HEK293 (cell line): ENCODE data around the gene TSHZ2.

Source experiments
- CTCF ChIA-PET: fragments of 350-600 bp; formaldehyde crosslinking; extraction: SDS; loops from one replicate; lab custom pipeline; 2021; ENCODE audit warnings: antibody characterized with exemption; lab: Yijun Ruan, JAX
- POLR2A ChIA-PET: fragments of 300-600 bp; formaldehyde crosslinking; extraction: SDS; loops from one replicate; lab custom pipeline; 2020; ENCODE audit warnings: antibody characterized with exemption, inconsistent platforms; lab: Yijun Ruan, JAX
- H3K27ac ChIP-seq: fragments of 200-500 bp; sonication (Bioruptor generic); 2 replicates; pipeline ENCODE4 v1.5.1; 2014; ENCODE audit warnings: low read depth, low read length, control low read depth, inconsistent platforms; ENCODE audit errors: extremely low read depth
- H3K36me3 ChIP-seq, 2 experiments: fragments of 200-500 bp in 1 of 2; sonication (Bioruptor generic) in 1 of 2; 1 replicate in 1 of 2; 2 replicates in 1 of 2; pipeline ENCODE4 v1.5.1; 2014 to 2017; ENCODE audit warnings: inconsistent platforms in 2 of 2, low read length in 2 of 2; ENCODE audit not compliant: control insufficient read depth in 2 of 2, insufficient read depth in 1 of 2
- H3K4me1 ChIP-seq: fragments of 200-500 bp; sonication (Bioruptor generic); 2 replicates; pipeline ENCODE4 v1.5.1; 2014; ENCODE audit warnings: mild to moderate bottlenecking, low read length, inconsistent platforms; ENCODE audit not compliant: control insufficient read depth, insufficient read depth
- H3K4me3 ChIP-seq: 2 replicates; pipeline ENCODE4 v1.5.1; 2011; ENCODE audit warnings: low read depth, mild to moderate bottlenecking, control low read depth, low read length, moderate library complexity
- H3K9me3 ChIP-seq: fragments of 200-500 bp; sonication (Bioruptor generic); 2 replicates; pipeline ENCODE4 v1.5.1; 2014; ENCODE audit warnings: low read depth, low read length, inconsistent platforms; ENCODE audit not compliant: control insufficient read depth, insufficient read depth
- FEZF1 ChIP-seq: fragments of 450-650 bp; formaldehyde crosslinking; IDR thresholded peaks from 2 replicates; pipeline ENCODE4 v1.5.1; 2016; ENCODE audit warnings: missing biosample characterization, missing genetic modification characterization
- IKZF3 ChIP-seq: fragments of 450-650 bp; IDR thresholded peaks from 2 replicates; pipeline ENCODE4 v1.5.0; 2018; ENCODE audit warnings: missing biosample characterization, mild to moderate bottlenecking, missing genetic modification characterization, moderate library complexity
- KLF17 ChIP-seq: fragments of 450-650 bp; formaldehyde crosslinking; IDR thresholded peaks from 2 replicates; pipeline ENCODE4 v1.5.1; 2016; ENCODE audit warnings: missing biosample characterization, missing genetic modification characterization
- MZF1 ChIP-seq: fragments of 450-650 bp; formaldehyde crosslinking; IDR thresholded peaks from 2 replicates; pipeline ENCODE4 v1.5.1; 2017; ENCODE audit warnings: missing biosample characterization, missing genetic modification characterization, borderline replicate concordance
- PRDM6 ChIP-seq: fragments of 450-650 bp; formaldehyde crosslinking; IDR thresholded peaks from 2 replicates; pipeline ENCODE4 v1.5.1; 2017; ENCODE audit warnings: missing biosample characterization, missing genetic modification characterization
- REPIN1 ChIP-seq: fragments of 450-650 bp; formaldehyde crosslinking; IDR thresholded peaks from 2 replicates; pipeline ENCODE4 v1.5.1; 2017; ENCODE audit warnings: missing biosample characterization, missing genetic modification characterization, low read depth
- TSHZ1 ChIP-seq: fragments of 450-650 bp; formaldehyde crosslinking; IDR thresholded peaks from 2 replicates; pipeline ENCODE4 v1.5.1; 2016; ENCODE audit warnings: missing biosample characterization, missing genetic modification characterization, borderline replicate concordance
- ZBTB8A ChIP-seq: fragments of 450-650 bp; formaldehyde crosslinking; IDR thresholded peaks from 2 replicates; pipeline ENCODE4 v1.5.1; 2016; ENCODE audit warnings: missing biosample characterization, missing genetic modification characterization
- ZFHX2 ChIP-seq: fragments of 450-650 bp; formaldehyde crosslinking; conservative IDR thresholded peaks from 2 replicates; pipeline ENCODE4 v1.5.1; 2016; ENCODE audit warnings: missing biosample characterization, missing genetic modification characterization
- ZNF114 ChIP-seq: fragments of 450-650 bp; formaldehyde crosslinking; IDR thresholded peaks from 2 replicates; pipeline ENCODE4 v1.5.0; 2017; ENCODE audit warnings: missing biosample characterization, missing genetic modification characterization
- ZNF18 ChIP-seq: fragments of 450-650 bp; formaldehyde crosslinking; IDR thresholded peaks from 2 replicates; pipeline ENCODE4 v1.5.1; 2016; ENCODE audit warnings: missing biosample characterization, missing genetic modification characterization
- ZNF335 ChIP-seq: fragments of 450-650 bp; formaldehyde crosslinking; conservative IDR thresholded peaks from 2 replicates; pipeline ENCODE4 v1.5.1; 2016; ENCODE audit warnings: missing biosample characterization, missing genetic modification characterization
- ZNF404 ChIP-seq: fragments of 450-650 bp; formaldehyde crosslinking; IDR thresholded peaks from 2 replicates; pipeline ENCODE4 v1.5.1; 2017; ENCODE audit warnings: missing biosample characterization, missing genetic modification characterization
- ZNF530 ChIP-seq: fragments of 450-650 bp; formaldehyde crosslinking; IDR thresholded peaks from 2 replicates; pipeline ENCODE4 v1.5.1; 2016; ENCODE audit warnings: low read depth, missing biosample characterization, missing genetic modification characterization
- ZNF692 ChIP-seq: fragments of 450-650 bp; formaldehyde crosslinking; IDR thresholded peaks from 2 replicates; pipeline ENCODE4 v1.5.1; 2016; ENCODE audit warnings: missing biosample characterization, missing genetic modification characterization
- ZNF704 ChIP-seq: fragments of 450-650 bp; formaldehyde crosslinking; IDR thresholded peaks from 2 replicates; pipeline ENCODE4 v1.5.1; 2016; ENCODE audit warnings: missing biosample characterization, missing genetic modification characterization
- ZNF747 ChIP-seq: fragments of 450-650 bp; formaldehyde crosslinking; IDR thresholded peaks from 2 replicates; pipeline ENCODE4 v1.5.1; 2016; ENCODE audit warnings: missing biosample characterization, missing genetic modification characterization
- ZSCAN30 ChIP-seq: fragments of 450-650 bp; IDR thresholded peaks from 2 replicates; pipeline ENCODE4 v1.5.1; 2018; ENCODE audit warnings: missing biosample characterization, mild to moderate bottlenecking, missing genetic modification characterization, moderate library complexity

Gene TSHZ2

GRCh38 chr20:53148771-53149147 lies 176.6 kb downstream of the TSHZ2 start (continued):
- TF ChIP-seq ZNF692 (tag by site-specific recombination) (no peak), ZNF114 (tag by site-specific recombination) (no peak), ZFHX2 (no peak), FEZF1 (tag by site-specific recombination) (no peak), MZF1 (tag by site-specific recombination) (no peak), ZNF530 (tag by site-specific recombination) (no peak), KLF17 (tag by site-specific recombination) (no peak), IKZF3 (tag by site-specific recombination) (no peak), REPIN1 (tag by site-specific recombination) (no peak)
- TF ChIP-seq, all 188 proteins: peak for 6

- H3K4me3 ChIP-seq: no peak overlapping the region
- peaks cover 13% of the 10 kb centered on the region; the same call in 1 of the 2 replicates for H3K4me1 ChIP-seq
- H3K9me3 ChIP-seq: no peaks in the 10 kb centered on the region
- ChIA-PET POLR2A (interaction anchor here (0.5 kb wide), 1 partner anchor 12 kb away, joined by 8 read pairs; no protein-coding TSS in a partner anchor), CTCF (interaction anchor here (0.6 to 1.5 kb wide), 4 partner anchors 8 to 681 kb away, joined by 3 read pairs; no protein-coding TSS in a partner anchor)
- TF ChIP-seq ZBTB8A (tag by site-specific recombination) (no peak), ZNF747 (tag by site-specific recombination) (no peak), ZNF335 (tag by site-specific recombination) (peak; percentile 21; the same call in 1 of the 2 replicates), ZSCAN30 (tag by site-specific recombination) (no peak), ZNF704 (tag by site-specific recombination) (no peak), ZNF404 (tag by site-specific recombination) (no peak), TSHZ1 (peak; percentile 41; the same call in 1 of the 2 replicates), ZFHX2 (0 out of 2 replicates have a peak, but pooled peaks have one; percentile 5), ZNF18 (tag by site-specific recombination) (no peak), PRDM6 (tag by site-specific recombination) (peak; percentile 84)
- H3K36me3 ChIP-seq: no peaks in the 10 kb centered on the region
- H3K27ac ChIP-seq: no peak overlapping the region
These were observed 177.2 kb downstream of the TSHZ2 start for GRCh38 chr20:53149148-53149889.
